HG02678 (cell line): Measurements from ENCODE around the gene ARHGEF28.

Experiments used
- ATAC-seq: cut with Tn5 transposase; IDR thresholded peaks from one replicate; pipeline ENCODE4 v1.9.1; 2021; ENCODE audit warnings: mild to moderate bottlenecking, moderate library complexity; ENCODE audit not compliant: unreplicated experiment

Gene ARHGEF28, protein sequence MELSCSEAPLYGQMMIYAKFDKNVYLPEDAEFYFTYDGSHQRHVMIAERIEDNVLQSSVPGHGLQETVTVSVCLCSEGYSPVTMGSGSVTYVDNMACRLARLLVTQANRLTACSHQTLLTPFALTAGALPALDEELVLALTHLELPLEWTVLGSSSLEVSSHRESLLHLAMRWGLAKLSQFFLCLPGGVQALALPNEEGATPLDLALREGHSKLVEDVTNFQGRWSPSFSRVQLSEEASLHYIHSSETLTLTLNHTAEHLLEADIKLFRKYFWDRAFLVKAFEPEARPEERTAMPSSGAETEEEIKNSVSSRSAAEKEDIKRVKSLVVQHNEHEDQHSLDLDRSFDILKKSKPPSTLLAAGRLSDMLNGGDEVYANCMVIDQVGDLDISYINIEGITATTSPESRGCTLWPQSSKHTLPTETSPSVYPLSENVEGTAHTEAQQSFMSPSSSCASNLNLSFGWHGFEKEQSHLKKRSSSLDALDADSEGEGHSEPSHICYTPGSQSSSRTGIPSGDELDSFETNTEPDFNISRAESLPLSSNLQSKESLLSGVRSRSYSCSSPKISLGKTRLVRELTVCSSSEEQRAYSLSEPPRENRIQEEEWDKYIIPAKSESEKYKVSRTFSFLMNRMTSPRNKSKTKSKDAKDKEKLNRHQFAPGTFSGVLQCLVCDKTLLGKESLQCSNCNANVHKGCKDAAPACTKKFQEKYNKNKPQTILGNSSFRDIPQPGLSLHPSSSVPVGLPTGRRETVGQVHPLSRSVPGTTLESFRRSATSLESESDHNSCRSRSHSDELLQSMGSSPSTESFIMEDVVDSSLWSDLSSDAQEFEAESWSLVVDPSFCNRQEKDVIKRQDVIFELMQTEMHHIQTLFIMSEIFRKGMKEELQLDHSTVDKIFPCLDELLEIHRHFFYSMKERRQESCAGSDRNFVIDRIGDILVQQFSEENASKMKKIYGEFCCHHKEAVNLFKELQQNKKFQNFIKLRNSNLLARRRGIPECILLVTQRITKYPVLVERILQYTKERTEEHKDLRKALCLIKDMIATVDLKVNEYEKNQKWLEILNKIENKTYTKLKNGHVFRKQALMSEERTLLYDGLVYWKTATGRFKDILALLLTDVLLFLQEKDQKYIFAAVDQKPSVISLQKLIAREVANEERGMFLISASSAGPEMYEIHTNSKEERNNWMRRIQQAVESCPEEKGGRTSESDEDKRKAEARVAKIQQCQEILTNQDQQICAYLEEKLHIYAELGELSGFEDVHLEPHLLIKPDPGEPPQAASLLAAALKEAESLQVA (N-terminal part only)

DNA sequence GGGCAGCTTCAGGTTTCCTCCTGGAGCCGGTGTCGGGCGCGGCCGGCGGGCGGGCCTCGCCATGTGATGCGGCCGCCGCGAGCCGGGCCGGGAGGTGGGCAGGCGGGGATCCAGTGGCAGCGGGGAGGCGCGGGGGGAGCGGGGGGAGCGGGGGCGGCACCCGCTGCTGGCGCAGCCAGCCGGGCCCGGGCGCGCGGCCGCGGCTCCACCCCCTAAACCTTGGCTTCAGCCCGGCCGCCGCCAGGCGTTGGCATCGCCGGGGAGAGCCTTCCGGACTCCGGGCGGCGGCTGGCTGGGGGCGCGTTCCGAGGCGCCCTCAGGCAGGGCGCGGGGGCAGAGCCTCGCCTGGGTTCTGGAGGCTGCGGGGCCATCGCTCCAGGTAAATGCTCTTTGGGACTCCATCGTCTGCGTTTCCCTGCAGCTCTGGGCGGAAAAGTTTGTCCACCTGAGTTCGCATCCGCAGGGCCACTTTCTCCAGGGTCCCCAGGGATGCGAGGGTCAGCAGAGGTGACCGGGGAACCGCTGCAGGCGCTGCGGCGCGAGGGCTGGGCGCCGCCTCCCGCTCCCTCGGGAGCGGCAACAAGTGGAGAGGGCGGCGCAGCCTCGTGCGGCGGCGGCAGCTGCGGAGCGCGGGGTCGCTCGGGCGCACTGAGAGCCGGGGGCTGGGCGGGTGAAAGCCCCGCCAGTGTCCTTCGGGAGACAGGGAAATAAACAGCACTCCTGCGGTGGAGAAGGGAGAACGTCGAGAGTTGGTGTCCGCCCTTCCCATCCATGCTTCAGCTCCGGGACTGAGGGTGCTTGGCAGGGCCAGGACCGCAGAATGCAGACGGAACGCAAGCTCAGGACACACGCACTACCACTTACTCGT lies at the start of gene ARHGEF28:
Gene ARHGEF28, plus strand, starts transcription at position 253 of the 868 bp plus-strand sequence. CDS start 58,656 bp downstream, outside the sequence.
- ATAC-seq = peak; percentile 69

DNA sequence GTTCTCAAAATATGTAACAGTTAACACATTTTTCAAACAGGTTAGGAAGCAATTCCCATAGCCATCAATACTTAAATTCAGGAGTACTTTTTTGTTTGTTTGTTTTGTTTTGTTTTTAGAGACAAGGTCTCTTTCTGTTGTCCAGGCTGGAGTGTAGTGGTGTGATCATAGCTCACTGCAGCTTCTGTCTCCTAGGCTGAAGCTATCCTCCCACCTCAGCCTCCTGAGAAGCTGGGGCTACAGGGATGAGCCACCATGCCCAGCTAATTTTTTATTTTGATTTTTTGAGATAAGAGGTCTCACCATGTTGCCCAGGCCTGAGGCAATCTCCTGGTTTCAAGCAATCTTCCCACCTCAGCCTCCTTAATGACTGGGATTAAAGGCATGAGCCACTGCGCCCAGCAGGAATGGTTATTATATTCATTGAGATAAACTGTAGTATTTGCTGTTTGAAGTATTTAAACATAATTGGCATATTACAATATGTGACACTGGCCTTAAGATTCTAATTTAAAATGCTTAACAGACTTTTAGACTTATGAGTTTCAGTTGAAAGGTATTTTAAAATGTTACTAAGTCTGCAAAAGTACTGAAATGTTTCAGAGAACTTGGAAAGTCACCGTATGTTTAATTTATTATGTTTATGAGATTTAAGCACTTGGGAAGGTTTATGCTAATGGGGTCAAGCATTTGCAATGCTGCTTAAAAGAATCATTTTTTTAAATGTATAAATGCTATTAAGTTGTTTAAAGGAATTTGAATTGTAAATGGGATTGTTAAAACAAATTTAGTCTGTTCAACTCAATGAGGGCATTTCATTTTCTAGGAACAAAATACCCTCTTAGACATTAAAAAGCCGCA lies 43.5 kb upstream of the ARHGEF28 start:
- ATAC-seq = no peak

DNA sequence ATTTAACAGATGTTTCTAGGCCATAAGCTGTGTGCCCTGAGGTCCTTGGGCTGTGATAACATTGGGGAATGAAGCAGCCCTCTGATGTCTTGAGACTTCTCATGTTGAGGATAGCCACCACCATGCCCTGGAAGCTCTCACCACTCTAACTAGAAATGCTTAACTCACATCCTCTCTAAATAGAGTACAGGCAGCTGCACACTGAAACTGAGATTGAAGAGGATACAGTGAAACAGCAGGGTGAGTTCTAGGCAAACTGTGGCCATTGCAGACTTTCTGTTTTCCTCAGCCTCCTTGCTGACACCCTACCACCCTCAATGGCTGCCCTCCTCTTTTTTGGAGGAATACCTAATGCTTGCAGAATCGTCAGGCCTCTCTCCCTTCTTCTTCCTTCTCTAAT lies 38.1 kb upstream of the ARHGEF28 start:
- ATAC-seq = peak; percentile 88

DNA sequence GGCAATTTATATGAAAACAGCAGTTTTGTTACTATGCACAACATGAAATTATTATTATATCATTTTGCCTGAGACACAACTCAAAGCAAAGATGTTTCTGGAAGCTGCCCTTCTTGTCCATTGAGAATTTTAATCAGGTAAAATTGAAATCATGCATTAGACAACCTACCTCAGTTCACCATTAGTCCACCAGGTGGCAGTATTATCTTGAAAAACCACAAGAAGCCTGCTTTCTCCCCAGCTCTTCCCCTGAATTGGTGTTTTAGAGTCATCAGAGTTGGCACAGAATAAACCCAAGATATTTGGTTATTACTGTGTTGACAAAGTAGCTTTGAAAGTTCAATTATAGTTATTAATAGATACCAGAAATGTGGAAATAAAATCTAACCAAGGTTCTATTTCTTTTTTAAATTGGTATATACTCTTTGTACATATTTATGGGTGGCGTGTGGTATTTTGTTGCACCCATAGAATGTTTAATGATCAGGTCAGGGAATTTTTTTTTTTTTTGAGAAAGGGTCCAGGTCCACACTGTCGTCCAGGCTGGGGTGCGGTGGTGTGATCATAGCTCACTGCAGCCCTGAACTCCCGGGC lies 34.8 kb upstream of the ARHGEF28 start:
- ATAC-seq = peak; percentile 50

DNA sequence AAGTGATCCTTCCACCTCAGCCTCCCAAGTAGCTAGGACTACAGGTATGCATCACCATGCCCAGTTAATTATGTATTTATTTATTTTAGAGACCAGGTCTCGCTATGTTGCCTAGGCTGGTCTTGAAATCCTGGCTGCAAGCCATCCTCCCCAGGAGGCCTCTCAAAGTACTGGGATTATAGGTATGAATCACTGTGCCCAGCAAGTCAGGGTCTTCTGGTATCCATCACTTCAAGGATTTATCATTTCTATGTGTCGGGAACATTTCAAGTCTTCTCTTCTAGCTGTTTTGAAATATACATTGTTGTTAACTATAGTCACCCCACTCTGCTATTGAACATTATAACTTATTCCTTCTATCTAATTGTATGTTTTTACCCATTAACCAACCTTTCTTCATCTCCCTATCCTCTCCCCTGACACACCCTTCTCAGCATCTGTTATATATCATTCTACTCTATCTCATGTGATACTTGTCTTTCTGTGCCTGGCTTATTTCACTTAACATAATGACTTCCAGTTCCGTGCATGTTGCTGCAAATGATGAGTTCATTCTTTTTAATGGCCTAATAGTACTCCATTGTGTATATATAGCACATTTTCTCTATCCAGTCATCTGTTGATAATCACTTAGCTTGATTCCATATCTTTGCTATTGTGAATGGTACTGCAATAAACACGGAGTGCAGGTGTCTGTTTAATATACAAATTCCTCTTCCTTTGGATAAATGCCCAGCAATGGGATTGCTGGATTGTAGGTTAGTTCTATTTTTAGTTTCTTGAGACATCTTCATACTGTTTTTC lies 34.1 kb upstream of the ARHGEF28 start:
- ATAC-seq = no peak

DNA sequence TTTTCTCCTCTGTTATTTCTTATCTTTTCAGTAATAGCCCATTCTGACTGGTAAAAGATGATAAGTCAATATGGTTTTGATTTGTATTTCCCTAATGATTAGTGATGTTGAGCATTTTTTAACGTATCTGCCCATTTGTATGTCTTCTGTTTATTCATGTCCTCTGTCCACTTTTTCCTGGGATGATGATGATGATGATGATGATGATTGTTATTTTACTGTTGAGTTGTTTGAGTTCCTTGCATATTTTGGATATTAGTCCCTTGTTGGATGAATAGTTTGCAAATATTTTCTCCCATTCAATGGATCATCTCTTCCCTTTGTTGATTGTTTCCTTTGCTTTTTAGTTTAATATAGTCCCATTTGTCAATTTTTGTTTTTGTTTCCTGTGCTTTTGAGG lies 33.4 kb upstream of the ARHGEF28 start:
- no peak for ATAC-seq

DNA sequence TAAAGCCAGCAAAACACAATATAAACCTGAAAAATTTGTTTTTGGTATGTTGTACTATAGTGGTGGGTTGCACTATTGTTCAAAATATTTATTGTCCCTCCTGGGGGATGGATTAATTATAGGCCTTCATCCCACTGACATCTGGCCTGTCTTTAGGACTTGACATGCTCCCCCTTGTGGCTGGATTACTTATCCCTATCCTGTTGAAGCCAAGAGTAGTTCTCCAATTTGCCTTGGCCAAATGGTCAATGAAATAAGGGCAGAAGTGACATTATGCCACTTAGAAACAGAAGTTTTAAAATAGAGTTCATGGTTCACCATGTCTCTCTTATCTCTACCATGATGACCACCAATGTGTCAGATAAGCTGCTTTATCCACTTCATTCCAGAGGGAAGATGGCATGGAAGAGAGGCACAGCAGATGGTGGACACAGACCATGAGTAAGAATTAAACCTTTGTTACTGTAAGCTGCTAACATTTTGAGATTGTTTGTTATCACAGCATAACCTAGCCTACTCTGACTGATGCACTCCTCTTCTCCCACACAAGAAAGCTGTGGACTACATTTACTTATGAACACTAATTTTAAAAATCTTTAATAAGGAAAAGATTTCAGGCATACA lies 29.2 kb upstream of the ARHGEF28 start:
- ATAC-seq = no peak

DNA sequence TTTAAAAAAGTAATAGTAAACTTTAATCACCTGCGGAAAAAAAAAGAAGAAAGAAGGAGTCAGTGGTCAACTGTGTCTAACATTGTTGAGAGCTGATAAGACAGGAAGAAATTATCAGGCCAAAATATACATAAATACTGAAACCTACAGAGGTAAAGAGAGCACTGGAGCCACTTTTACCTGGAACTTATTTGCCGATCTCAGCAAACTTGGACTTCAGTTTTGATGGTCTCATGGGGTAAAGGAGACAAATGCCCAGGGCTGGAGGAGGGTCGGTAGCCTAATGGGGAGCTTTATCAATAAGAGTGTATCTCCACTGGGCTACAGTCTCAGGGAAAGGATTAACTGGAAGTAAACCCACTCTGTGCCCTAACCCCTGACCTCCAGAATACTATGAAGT lies 26.6 kb upstream of the ARHGEF28 start:
- no peak for ATAC-seq

DNA sequence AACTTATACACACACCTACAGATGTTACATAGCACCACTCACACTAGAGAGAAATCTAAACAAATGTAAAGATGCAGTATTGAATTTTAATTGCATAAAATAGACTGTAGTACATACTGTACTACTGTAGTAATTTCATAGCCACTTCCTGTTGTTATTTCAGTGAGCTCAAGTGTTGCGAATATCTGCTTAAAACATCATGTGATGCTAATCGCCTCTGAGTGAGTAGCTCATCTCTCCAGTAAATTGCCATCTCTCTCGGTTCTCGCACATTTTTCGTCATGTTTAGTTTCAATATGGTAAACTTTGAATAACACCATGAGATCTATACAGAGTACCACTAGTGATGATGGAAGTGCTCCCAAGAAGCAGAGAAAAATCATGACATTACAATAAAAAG lies 22.0 kb upstream of the ARHGEF28 start:
- no peak for ATAC-seq

DNA sequence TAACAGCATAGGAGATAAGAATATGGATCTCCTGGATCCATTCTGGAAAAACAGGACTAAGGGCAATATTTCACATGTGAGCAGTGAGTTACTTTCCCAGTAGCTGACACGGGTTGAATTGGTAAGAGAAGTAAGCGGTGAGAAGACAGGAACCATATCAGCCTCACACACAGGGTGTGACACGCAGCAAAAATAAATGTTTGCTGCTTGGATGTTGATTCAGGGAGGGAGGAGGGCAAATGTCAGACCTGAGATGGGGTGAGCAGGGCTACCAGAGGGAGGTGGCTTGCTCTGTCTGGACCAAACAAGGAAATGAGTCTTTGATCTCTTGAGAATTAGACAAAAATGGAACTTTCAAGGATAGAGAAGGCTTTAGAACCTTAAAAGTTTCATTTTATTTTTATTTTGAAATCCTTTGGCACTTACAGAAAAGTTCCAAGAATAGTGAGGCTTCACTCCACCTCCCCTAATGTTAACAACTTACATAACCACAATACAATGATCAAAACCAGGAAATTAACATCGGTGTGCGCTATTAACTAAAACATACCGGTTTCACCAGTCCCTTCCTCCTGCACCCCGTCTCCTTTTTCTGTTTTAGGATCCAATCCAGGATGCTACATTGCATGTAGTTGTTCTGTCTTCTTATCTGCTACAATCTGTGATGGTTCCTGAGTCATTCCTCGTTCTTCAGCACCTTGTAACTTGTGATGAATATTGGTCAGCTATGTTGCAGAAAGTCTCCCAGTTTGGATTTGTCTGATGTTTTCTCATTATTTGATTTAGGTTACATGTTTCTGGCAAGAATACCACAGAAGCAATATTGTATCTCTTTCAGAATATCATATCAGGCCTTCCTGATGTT lies 20.5 kb upstream of the ARHGEF28 start:
- ATAC-seq = no peak

DNA sequence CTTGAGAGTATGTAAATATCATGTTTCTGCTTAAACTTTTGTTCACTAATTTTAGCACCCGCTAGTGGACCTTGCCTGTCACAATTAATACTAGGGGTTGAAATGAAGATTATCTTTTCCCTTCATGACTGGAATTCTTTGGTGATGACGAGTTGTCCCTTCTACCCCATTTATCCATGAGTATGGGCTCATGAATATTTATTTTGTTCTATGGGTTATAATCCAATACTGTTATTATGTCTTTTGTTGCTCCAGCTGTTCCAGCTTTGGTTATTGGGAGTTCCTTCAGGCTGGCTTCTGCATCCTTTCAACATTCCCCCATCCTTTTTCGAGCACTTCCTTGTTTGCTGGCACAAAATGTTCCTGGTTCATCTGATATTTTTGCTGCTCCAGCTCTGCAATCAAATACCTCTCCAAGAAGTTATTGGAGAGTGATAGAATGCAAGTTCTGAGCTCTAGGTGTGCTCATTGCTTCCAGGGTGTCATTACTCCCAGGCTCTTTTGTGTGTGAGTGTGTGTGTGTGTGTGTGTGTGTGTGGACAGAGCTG lies 19.7 kb upstream of the ARHGEF28 start:
- no peak for ATAC-seq

DNA sequence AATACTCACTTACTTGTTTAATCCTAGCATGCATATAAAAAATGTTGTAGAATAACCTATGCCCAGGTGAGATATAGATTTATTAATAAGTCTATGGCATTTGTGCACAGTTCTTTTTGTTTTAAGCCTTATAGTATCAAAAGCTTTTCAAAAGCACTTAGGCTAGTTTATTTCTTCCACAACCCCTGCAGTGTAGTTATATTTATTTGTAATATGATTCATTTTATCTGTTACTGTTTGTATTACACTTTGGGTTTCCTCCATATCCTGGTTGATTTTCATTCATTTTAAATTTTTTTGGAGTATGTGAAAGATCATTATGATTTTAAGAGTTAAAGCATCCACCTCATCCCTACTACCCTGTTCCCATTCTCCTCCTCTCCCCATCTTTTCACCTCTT lies 18.8 kb upstream of the ARHGEF28 start:
- no peak for ATAC-seq

DNA sequence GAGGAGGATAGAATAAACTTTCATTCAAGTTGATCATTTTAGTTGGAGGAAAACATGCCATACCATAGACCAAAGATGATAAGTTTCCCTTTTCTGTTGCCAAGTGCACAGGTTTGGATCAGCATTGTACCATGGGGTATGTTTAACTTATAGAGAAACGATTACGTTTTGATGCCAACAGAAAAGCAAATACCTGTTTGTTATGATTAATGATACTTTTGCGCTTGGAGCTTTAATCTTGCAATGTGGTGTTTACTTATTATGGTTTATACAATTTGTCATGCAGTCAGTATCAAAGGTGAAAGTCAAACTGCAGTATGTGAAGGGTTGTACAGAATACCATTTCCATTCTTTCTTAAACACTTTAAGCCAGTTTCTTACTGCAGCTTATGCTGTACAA lies 13.2 kb upstream of the ARHGEF28 start:
- no peak for ATAC-seq

DNA sequence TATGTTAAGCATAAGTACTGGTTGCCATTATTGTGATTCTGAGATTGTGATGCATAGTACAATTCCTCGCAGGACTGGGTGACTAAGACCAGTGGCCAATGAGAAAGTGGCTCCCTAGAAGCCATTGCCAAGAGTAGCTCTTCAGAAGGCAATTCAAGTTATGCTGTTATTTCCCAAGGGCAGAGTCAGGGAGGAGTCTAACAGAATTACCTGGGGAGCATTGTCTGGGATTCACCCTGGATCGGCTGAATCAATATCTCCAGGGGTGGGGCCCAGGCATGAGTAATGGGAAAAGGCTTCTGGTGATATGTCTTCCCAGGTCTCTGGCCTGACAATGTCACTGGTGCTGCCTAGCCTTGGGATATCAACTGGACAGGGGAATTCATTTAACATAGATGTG lies 10.9 kb upstream of the ARHGEF28 start:
- no peak for ATAC-seq

DNA sequence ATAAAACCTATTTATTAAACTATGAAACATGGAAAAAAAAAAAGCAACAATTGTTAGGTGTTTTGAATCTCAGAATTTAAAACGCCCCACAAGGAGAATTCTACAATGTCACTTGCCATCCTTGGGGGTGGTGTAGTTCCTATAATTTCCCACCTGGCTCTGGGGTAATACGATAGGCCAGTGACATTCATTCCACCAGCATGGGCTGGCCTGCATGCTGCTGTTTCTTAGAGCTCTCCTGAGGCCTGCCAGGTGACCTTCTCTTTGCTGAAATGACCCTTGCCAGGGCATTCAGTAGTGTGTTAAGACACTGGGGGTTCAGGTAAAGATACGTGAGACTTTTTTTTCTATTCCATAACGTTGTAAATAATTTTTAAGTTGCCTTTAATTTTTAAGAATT lies 10.0 kb upstream of the ARHGEF28 start:
- no peak for ATAC-seq

DNA sequence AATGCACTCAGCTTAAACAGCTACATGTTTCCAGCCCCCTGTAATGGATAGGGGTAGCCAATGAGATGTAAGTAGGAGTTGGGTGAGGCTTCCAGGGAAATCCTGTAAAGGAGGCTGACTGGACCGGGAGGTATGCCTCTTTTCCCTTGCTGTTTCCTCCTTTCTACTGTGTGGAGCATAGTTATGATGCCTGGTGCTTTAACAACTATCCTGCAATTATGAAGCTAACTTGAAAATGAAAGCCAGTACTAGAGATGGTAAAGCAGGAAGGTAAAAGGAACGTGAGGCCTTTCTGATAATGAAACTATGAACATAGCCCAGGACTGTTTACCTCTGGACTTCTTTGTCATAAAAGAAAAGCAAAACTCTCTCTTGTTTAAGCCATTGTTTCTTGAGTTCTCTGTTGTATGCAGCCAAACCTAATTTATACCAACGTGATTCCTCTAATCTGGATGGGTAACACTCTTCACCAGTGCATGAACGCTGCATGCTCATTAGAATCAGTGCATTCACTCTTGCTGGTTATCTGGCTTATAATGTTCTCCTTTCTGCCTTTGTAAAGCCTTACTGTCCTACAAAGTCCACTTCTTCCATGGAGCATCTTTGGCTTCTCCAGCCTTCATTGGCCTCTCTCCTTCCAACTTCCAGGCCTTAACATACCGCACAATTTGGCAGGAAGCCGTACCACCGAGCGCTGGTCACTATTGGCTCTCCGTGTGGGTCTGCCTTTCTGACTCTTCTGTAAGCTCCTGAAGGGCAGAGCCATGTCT lies 8.3 kb upstream of the ARHGEF28 start:
- ATAC-seq = peak; percentile 66
